H1 (cell line): ENCODE results near the gene PNMA6E. TPM values are rescaled to one million over a fixed set of nuclear protein-coding genes. Genes with fewer than 3 reads are reported as not detected.

Experiments used
- ASH2L ChIP-seq: fragments of 200-600, 300-600 bp; sonication (generic); IDR thresholded peaks from one replicate; pipeline ENCODE4 v1.7.1; 2017; ENCODE audit warnings: low read length
- GABPA ChIP-seq: IDR thresholded peaks from 2 replicates; pipeline ENCODE4 v1.6.1; 2011; ENCODE audit warnings: mild to moderate bottlenecking, low read length, moderate library complexity, borderline replicate concordance; ENCODE audit not compliant: insufficient read depth
- JUND ChIP-seq: IDR thresholded peaks from 2 replicates; pipeline ENCODE4 v1.6.1; 2011; ENCODE audit warnings: mild to moderate bottlenecking, improper control_type of control experiment, low read length
- POLR2AphosphoS5 ChIP-seq: IDR thresholded peaks from 2 replicates; pipeline ENCODE4 v1.6.1; 2011; ENCODE audit warnings: low read depth, low read length
- SIRT6 ChIP-seq: IDR thresholded peaks from one replicate; pipeline ENCODE4 v1.7.1; 2012; ENCODE audit warnings: low read length, inconsistent platforms
- SIX5 ChIP-seq: IDR thresholded peaks from 2 replicates; pipeline ENCODE4 v1.6.1; 2011; ENCODE audit warnings: mild to moderate bottlenecking, low read depth, low read length
- TAF7 ChIP-seq: optimal IDR thresholded peaks from 2 replicates; pipeline ENCODE3; 2011; ENCODE audit warnings: low read depth, mild to moderate bottlenecking, inconsistent platforms, low read length, moderate library complexity, borderline replicate concordance
- TBP ChIP-seq: IDR thresholded peaks from 2 replicates; pipeline ENCODE4 v1.6.1; 2011; ENCODE audit warnings: low read depth, low read length, improper control_type of control experiment
- polyA plus RNA-seq, 7 experiments: library from polyadenylated mRNA; depleted of rRNA in 3 of 7; stranded (reverse) in 5 of 7; unstranded in 2 of 7; fragments of >200 nt in 5 of 7; fragments of 200-250 nt in 2 of 7; gene quantifications; 1 replicate in 5 of 7; 2 replicates in 1 of 7; 4 replicates in 1 of 7; pipeline versions ENCODE4 v1.2.1 to v1.2.3, GENCODE V29; 2011 to 2013; ENCODE audit warnings: missing spikeins in 2 of 7, mixed read lengths in 2 of 7
- total RNA-seq: library from RNA; stranded (reverse); fragmentation: NEBNext Ultra II Directional; extraction: Animal tissue kit (Norgen Biotek cat#: 25700); gene quantifications from 2 replicates; pipeline ENCODE4 v1.2.1, GENCODE V29; 2021
- TF ChIP-seq, protein P1 (sequence below): IDR thresholded peaks from 2 replicates; pipeline ENCODE4 v1.6.1; 2011; ENCODE audit warnings: low read depth, mild to moderate bottlenecking, low read length; ENCODE audit not compliant: insufficient read depth

PNMA6E gene
- total and polyA plus RNA-seq, 2 of the 8 experiments (the other 6 are each of a cell fraction or from before 2014, with no cell fraction given): not detected

DNA sequence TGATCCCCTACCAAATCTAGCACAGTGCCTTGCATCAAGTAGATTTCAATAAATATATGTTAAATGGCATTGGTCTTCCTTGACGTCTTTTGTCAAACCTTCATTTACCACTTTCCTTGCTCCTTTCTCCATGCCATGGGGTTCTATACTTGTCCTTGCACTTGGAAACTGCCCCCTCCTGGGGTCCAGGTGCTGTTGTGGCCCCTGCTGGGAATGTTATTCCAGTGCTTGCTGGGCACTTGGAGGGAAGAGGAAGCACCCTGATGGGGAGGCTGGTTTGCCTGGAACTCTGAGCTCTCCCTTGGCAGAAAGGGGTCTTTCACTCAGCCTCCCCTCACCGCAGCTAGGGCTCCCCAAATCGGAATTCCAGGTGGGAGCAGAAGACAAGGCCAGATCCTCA, 48.3 kb downstream of the PNMA6E start (continued):
- no peak for TF ChIP-seq POLR2AphosphoS5
- TF ChIP-seq TBP: no peak
- TF ChIP-seq SIRT6: no peak
- TF ChIP-seq ASH2L: no peak
- no peak for TF ChIP-seq JUND
- no peak for TF ChIP-seq TAF7
- TF ChIP-seq, protein P1, sequence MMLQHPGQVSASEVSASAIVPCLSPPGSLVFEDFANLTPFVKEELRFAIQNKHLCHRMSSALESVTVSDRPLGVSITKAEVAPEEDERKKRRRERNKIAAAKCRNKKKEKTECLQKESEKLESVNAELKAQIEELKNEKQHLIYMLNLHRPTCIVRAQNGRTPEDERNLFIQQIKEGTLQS: no peak
- no peak for TF ChIP-seq GABPA
- no peak for TF ChIP-seq SIX5
